NCI-H2196 treated with DMSO at 0.1 percent for 48 hours (cell line): Measurements from ENCODE around the gene OR2Z1.
"Not testable (repeated sequence)": the region's sequence is repeated elsewhere in the genome, so short reads cannot be mapped to it uniquely, and the experiment has no call there.

Experiments
- DNase-seq: peaks from one replicate; lab custom pipeline; 2025; ENCODE audit not compliant: unreplicated experiment; lab: John Stamatoyannopoulos, UW

The OR2Z1 gene

GRCh38 chr19:8700956-8701355, 20.5 kb upstream of the OR2Z1 start:
- no peak for DNase-seq

- DNase-seq: no peak
Measured at GRCh38 chr19:8702350-8702749, 19.1 kb upstream of the OR2Z1 start.

- DNase-seq: no peak
Measured at GRCh38 chr19:8703223-8703622, 18.2 kb upstream of the OR2Z1 start.

GRCh38 chr19:8705304-8705703, 16.1 kb upstream of the OR2Z1 start:
- DNase-seq: not testable (repeated sequence)

GRCh38 chr19:8705742-8706141, 15.7 kb upstream of the OR2Z1 start:
- DNase-seq: no peak

- not testable (repeated sequence) for DNase-seq
Measured at GRCh38 chr19:8710337-8710736, 11.1 kb upstream of the OR2Z1 start.

- DNase-seq: no peak
Measured at GRCh38 chr19:8722032-8722431, 598 bp downstream of the OR2Z1 start.

GRCh38 chr19:8724276-8724675, 2.8 kb downstream of the OR2Z1 start:
- DNase-seq: no peak

- DNase-seq: no peak
Measured at GRCh38 chr19:8731428-8732169, 10.2 kb downstream of the OR2Z1 start.

- no peak for DNase-seq
Measured at GRCh38 chr19:8738377-8738776, 16.9 kb downstream of the OR2Z1 start.

GRCh38 chr19:8739291-8740065, 18.0 kb downstream of the OR2Z1 start:
- not testable (repeated sequence) for DNase-seq

GRCh38 chr19:8767257-8767656, 45.8 kb downstream of the OR2Z1 start:
- not testable (repeated sequence) for DNase-seq

GRCh38 chr19:8769265-8769664, 47.8 kb downstream of the OR2Z1 start:
- DNase-seq: not testable (repeated sequence)

- DNase-seq: not testable (repeated sequence)
Measured at GRCh38 chr19:8773587-8773986, 52.2 kb downstream of the OR2Z1 start.
